Prostate gland (tissue), 2 donors: ENCODE results near the gene CSRNP3.

ENCODE experiments used
- CTCF ChIP-seq, 4 experiments: fragments of 200-600 bp in 2 of 4; fragments of 450-650 bp in 2 of 4; sonication (generic) in 2 of 4; IDR thresholded peaks; 1 replicate in 3 of 4; 2 replicates in 1 of 4; pipeline ENCODE4 v1.5.1; 2016 to 2019; ENCODE audit warnings: antibody characterized with exemption in 4 of 4, mild to moderate bottlenecking in 2 of 4, moderate library complexity in 2 of 4
- POLR2A ChIP-seq: fragments of 450-650 bp; IDR thresholded peaks from one replicate; pipeline ENCODE4 v1.6.1; 2016; ENCODE audit warnings: antibody characterized with exemption, mild to moderate bottlenecking
- POLR2AphosphoS5 ChIP-seq: sonication (generic); formaldehyde crosslinking; IDR thresholded peaks from one replicate; pipeline ENCODE4 v1.6.1; 2017; ENCODE audit warnings: antibody characterized with exemption

- no peak for TF ChIP-seq POLR2A
- TF ChIP-seq CTCF (IDR thresholded peaks at IDR 0.05), result no peak
- TF ChIP-seq POLR2AphosphoS5, result no peak
Measured at GRCh38 chr2:165549619-165550018, 80.1 kb downstream of the CSRNP3 start.
